GM18511 (cell line): ENCODE data around the gene ATXN7L1.
"Not testable (repeated sequence)": the region's sequence is repeated elsewhere in the genome, so short reads cannot be mapped to it uniquely, and the experiment has no call there.

Experiments used
- ATAC-seq: cut with Tn5 transposase; IDR thresholded peaks from one replicate; pipeline ENCODE4 v1.9.1; 2021; ENCODE audit warnings: mild to moderate bottlenecking, moderate library complexity; ENCODE audit not compliant: unreplicated experiment

Gene ATXN7L1

DNA sequence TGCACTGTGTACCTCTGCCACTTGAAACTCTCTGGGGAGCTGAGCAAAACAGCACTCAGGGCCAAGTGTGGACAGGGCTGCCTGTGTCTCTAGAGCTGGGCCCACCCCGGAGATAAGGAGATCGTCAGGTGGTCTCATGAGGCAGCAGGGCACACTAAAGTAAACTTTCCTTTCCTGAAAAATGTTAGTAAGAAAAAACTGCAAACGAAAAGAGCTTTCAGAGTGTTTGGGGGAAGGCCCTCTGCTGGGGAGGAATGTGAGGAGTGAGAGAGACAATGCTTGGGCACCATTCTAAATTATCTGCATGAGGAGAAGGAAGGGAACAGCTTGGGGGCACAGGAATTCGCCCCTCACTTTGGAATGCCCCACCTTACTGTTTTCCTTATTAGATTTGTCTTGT is 127.7 kb downstream of the ATXN7L1 start:
- ATAC-seq, result no peak

DNA sequence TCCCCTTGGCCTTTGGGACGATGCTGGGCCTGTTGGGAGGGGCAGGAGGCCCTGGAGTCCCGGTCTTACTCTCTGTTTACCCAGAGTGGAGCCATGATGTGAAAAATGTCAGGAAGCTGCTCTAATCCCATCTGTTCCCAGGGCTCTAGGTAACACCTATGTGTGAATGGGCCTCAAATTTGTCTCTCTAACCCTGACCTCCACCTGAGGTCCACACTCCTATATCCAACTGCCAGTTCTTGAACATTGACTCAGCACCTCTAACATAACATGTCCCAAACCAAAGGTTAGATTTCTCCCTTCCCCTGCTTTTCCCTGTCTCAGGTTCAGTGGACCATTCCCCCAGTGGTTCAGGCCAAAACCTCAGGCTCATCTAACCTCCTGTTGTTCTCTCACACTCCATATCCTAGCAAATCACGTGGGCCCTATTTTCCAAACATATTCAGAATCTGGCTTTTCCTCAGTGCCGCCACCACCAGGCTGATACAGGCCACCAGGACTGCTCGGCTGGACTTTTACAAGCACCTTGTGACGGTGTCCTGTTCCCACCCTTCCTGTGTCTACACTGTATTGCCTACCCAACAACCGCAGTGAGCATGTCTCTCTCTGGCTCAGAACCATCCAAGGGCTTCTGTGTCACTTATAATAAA is 130.6 kb downstream of the ATXN7L1 start:
- ATAC-seq, result no peak

DNA sequence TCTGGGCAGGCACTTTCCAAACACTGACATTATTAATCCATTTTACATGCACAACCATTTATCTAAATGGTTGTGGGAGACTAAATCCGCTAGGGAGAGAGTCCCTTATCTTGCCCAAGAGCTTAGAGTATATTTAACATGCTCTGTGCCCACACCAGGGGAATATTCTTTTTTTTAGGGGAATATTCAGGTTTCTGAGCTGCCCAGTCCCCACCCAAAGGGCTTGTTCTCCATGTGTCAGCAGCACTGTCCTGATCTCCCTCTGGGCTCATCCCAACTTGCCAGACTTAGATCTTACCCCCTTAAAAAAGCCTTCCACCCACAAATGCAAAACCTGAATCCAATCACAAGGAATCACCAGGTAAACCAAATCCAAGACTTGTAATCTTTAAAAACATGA is 132.1 kb downstream of the ATXN7L1 start:
- no peak for ATAC-seq

DNA sequence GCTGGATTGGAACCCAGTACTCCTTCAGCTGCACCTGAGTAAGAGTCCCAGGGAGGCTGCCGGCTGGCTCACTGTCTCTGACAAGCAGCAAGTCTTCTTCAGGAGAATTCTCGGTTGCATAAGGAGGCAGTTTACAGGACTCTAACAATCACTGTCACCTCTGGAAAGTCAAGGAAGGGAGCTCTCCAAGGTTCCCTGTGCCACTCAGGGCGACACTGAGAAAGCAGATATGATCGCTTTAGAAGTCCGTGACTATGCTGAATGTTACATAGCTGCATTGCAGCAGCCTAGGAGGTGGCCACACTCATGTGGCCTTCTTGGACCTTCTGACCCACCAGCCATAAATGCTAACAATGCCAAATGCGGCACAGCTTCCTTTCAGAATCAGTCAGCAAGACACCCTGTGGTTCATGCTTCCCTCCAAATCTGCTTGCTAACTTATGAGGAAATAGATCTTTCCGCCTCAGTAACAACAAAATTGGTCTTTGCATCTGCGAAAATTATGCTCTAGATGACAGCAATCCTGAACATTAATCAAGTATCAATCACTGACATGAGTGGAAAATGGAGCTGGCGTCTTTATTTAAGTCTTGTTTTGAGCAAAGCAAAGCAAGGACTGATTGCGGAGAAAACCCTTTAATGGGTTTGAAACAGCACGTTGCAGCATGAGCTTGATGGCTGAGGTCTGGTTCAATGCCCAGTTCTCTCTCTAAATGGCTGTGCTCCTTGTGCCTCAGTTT is 132.9 kb downstream of the ATXN7L1 start:
- peak; percentile 54 for ATAC-seq

DNA sequence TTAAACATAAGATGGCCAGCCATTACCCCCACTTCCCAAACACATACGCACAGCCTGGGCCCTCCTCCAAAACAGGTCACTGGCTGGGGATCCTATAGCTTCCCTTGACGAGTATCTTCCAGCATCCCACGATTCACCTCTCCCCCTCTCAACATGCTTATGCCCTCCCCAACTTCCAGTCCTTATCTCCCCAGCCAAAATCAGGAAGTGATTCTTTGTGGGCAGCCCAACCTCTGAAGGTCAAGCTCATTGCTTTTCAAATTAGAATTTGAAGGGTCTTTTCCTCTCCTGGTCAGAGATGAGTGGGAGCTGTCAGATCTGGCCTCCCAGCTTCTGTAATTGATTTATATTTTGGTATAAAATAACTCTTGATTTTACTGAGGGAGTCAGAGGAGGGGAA is 133.6 kb downstream of the ATXN7L1 start:
- ATAC-seq, result no peak

DNA sequence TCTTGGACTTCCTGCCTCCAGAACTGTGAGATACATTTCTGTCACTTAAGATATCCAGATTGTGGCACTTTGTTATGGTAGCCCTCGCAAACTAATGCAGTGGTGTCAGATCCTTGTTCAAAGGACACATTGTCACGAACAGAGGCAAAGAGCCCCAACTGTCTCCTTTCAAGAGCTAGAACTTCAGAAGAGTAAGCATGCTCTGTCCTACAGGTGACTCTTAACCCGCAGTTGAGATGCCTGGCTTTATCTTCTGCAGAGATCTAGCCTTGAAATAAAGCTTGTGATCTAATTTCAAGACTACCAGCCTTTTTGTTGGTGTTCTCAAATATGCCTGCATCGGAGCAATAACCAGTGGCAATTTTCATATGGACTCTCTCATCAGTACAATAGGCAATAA is 134.4 kb downstream of the ATXN7L1 start:
- ATAC-seq, result no peak

DNA sequence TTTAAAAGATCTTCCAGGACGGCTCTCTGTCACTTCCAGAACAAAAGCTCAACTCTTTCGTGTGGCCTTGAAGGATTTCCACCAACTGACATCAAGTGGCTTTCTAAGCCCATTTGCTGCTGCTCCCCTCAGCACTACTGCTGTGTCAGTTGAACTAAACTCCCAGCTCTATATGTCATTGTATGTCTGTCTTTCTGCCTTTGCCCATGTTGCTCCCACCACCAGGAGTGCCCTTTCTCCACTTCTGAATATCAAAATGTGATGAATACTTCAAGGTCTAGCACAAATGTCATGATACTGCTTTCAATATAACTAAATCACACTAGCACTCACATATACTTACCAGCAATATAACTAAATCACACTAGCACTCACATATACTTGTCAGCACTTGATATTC is 138.3 kb downstream of the ATXN7L1 start:
- no peak for ATAC-seq

DNA sequence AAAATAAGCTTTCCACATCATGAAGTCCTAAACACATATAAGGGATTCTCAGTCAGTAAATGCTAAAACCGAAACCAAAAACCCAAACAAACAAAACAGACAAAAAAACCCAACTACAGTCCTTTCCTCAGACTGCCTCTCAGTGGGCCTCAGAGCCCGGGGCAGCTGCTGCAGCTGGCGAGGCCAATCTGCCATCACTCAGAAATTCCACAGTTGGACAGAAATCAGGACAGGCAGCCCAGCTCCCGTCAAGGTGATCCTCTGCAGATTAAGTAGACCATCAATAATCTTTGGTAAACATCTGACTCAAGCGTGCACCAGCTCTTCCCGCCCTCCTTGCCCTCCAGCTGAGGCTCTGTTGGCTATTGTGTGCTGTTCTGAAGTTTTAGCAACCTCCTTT is 142.2 kb downstream of the ATXN7L1 start:
- ATAC-seq, result no peak

DNA sequence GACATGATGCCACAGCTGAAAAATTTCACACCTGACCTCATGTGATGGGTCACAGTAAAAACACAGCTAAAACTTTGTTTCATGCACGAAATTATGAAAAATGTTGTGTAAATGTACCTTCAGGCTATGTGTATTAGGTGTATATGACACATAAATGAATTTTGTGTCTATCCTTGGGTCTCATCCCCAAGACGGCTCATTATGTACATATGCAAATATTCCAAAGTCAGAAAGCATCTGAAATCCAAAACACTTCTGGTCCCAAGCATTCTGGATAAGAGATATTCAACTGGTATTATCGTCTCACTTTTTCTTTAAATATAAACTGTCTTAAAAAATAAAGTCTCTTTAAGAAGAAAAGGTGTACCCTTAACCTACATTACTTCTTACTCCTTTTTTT is 145.4 kb downstream of the ATXN7L1 start:
- no peak for ATAC-seq

DNA sequence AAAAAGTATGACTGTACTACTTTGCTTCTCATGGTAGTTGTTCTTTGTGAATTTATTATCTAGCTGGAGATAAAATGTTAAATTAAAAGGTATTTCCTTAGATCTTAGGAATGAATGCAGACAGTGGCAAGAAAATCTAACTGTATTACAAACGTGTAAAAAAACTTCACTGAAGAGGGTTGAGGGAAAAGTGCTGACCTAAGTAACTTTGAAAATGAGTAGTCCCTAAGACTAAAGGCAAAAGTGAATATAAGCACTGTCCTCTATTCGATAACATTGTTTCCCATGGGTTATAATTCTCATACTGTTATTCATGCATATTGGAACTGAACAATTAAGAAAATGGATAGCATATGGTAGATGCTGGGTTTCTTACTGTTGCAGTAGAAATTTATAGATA is 148.4 kb downstream of the ATXN7L1 start:
- ATAC-seq, result no peak

DNA sequence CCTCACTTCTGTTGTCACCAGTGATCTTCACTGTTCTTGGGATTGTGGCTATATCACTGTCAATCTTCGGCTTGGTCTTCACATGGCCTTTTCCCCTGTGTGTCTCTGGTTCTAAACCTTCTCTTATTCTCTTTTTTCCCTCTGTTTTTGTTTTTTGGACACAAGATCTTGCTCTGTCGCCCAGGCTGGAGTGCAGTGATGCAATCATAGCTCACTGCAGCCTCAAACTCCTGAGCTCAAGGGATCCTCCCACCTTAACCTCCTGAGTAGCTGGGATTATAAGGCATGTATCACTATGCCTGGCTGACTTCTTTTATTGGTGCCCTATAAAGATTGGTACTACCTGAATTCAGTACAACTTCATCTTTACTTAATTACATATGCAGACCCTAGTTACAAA is 151.7 kb downstream of the ATXN7L1 start:
- ATAC-seq, result no peak

DNA sequence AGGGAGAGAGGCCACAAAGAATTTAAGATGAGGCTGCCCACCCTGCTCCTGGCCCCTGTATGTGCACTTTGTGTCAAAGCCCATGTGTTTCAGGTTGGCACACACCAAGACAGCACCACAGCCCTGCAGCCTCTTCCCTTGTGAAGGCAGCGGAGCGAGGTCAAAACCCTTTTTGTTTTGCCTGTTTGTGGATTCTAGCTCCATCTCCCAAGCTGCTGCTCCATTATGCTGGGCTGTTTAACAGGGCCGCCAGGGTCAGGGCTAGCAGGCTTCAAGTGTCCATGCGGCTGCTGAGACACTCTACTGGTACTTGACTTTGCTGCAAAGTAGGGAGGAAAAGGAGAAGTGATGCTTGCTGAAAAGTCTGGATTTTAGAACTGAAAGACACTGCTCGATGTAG is 152.8 kb downstream of the ATXN7L1 start:
- ATAC-seq, result no peak

DNA sequence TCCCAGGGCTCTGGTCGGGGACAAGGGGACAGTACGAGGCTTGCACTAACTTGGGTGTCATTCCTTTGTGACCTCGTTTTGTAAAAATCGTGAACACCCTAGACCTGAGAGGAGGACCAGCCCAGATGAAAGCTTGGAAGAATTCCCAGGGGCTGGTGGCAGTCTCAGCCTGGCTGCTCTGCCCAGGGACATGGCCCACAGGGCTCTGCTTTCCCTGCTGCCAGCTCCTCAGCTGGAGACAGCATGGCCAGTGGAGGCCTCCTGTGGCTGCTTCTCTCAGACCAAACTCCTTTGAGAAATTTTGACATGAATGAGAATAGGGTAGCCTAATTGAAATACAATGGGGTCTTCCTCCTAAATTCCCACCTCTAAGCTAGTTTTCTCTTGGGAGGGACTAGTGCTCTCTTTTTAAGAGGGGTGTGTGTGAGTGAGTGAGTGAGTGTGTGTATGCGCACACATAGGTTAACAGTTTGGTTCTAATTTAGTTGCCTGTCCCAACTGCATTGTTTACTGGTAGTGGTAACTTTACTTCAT is 154.8 kb downstream of the ATXN7L1 start:
- no peak for ATAC-seq

DNA sequence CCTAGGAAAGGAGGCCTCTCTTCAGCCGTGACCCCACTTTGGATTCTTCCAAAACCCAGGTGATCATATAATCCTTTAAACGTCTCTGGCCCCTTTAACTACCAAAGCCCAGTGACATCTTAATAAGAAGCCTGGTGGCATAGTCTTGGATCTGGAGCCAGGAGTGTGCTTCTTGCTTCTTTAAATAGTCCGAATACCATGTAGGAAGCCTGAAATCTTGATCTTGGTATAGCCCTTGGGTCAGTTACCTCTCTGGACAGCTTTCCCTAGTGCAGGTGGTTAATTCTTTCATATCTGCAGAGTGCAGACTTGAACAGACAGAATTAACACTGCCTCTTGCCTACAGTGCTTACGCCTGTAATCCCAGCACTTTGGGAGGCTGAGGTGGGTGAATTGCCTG is 156.5 kb downstream of the ATXN7L1 start:
- ATAC-seq, result no peak

DNA sequence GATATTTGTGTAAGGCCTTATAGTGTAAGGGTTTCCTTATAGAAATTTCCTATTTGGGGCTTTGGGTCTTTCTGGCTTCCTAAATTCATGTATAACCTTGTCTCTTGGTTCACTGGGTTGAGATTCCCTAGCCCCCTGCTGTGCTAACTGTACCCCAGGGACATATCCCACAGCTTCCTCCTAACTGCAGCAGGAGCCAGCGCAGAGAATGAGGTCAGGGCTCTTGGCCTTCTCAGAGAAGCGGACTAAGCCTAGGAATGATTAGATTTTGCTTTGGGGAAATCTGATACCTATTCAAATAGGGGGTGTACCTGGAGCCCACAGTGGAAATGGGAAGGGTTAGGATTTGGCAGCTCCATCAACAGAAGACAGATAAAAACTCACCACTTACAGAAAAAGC is 157.0 kb downstream of the ATXN7L1 start:
- ATAC-seq, result no peak

DNA sequence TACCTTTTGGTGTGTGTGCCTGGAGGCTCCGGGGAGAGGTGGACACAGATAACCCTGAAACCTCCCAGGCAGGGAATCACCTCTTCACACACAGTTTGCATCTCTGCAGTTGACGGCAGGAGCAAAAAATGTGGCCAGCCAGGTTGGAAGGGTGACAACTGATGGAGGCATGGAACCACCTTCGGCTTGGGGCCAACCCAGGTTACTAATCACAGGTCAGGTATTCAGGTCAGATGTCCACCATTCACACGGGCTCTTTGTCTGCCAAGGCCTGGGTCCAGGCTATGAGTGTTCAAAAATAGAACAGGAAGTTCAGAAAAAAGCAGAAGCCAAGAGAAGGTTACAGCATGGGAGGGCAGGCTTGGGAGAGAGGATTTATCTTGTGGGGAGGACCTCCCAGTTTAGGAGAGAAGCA is 157.9 kb downstream of the ATXN7L1 start:
- ATAC-seq, result no peak

DNA sequence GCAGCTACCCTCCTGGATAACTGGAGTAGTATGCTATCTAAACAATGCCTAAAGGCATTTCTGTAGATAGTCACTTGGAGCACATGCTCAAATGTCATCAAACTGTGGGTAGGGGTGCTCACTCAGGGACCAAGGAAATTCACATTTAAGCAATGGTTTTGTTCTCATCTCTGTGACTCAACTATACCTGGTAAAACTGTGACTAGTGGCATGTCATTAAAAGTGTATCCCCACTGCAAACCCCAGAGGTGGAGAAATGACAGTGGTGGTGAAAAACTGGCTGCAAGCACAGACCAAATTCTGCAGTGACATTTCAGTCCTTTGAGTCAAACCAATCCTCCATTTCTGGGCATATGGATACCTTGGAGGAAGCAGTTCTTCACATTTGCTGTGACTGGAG is 160.9 kb downstream of the ATXN7L1 start:
- ATAC-seq, result no peak

DNA sequence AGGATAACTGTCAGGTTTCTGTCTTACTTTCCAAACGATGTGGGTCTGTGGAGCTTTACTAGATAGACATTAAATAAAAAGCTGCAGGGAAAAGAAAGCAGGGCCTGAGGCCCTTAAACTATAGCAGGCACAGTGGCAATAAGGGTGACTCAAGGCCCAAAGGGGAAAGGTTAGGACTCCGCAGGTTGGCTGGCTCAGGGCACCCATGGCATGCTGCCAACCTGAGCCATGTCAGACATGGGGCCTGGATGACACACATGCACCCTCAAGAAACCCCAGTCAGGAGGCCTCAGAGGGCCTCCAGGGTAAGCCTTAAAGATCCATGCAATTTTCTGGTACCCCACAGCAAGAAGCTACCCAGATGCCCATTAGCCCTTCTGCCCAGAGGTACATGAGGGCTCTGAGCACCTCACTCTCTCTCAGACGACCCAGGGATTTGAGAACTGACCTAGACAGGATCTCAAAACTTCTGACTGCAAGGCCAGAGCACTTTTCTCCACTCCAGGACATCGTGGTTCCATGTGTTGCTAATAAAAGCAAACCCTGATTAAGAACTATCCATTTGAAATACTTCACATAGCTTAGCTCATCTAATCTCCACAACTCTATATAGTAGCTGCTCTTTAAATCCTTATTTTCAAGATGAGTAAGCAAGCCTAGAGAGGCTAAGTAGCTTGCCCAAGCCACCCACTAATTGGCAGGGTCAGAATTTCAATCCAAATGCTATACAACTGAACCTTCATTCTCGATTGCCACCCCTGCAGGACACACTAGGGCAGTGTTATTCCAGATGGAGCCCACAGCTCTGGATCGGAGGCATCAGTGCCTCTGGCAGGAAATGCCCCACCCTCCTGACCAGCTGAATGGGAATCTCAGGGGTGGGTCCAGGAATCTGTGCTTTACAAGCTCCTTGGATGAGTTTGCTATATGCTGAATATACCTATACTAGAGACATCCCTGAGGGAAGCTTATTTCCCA is 162.6 kb downstream of the ATXN7L1 start:
- ATAC-seq, result no peak

DNA sequence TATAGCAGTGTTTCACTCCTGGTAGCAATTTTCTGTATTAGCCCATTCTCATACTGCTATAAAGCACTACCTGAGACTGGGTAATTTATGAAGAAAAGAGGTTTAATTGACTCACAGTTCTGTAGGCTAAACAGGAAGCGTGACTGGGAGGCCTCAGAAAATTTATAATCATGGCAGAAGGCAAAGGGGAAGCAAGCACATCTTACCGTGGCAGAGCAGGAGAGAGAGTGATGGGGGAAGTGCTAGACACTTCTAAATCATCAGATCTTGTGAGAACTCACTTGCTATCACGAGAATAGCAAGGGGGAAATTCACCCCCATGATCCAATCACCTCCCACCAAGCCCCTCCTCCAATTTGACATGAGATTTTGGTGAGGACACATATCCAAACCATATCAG is 163.5 kb downstream of the ATXN7L1 start:
- no peak for ATAC-seq

DNA sequence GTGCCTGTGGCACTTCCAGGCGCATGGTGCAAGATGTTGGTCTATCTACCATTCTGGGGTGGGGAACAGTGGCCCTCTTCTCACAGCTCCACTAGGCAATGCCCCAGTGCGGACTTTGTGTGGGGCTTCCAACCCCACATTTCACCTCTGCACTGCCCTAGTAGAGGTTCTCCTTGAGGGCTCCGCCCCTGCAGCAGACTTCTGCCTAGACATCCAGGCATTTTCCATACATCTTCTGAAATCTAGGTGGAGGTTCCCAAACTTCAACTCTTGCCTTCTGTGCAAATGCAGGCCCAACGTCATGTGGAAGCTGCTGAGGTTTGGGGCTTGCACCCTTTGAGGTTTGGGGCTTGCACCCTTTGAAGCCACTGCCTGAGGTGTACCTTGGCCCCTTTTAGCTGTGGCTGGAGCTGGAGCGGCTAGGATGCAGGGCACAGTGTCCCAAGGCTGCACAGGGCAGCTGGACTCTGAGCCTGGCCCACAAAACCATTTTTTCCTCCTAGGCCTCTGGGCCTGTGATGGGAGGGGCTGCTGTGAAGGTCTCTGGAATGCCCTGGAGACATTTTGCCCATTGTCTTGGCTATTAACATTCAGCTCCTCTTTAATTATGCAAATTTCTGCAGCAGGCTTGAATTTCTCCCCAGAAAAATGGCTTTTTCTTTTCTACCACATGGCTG is 164.5 kb downstream of the ATXN7L1 start:
- no peak for ATAC-seq

DNA sequence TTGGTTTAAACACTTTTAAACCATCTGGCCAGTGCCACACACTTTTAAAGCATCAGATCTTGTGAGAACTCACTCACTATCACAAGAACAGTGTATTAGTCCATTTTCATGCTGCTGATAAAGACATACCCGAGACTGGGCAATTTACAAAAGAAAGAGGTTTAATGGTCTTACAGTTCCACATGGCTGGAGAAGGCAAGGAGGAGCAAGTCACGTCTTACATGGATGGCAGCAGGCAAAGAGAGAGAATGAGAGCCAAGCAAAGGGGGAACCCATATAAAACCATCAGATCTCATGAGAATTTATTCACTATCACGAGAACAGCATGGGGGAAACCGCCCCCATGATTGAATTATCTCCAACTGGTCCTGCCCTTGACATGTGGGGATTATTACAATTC is 165.7 kb downstream of the ATXN7L1 start:
- not testable (repeated sequence) for ATAC-seq
